HepG2 (cell line): Measurements from ENCODE around the gene KIAA0232. TPM values are rescaled to one million over a fixed set of nuclear protein-coding genes. Genes with fewer than 3 reads are reported as not detected.

Experiments
- ATAC-seq: fragments of 200-7000 bp; cut with Tn5 transposase; 3 replicates; pipeline ENCODE4 v1.9.1; 2020; ENCODE audit warnings: mild to moderate bottlenecking, moderate library complexity
- BruUV-seq: library from RNA; stranded (reverse); fragments of 400-500 nt; replicated peaks from 2 replicates; lab custom pipeline; 2021; lab: Mats Ljungman, UMichigan
- CTCF ChIA-PET: fragments of 300-600 bp; formaldehyde crosslinking; extraction: SDS; loops from one replicate; lab custom pipeline; 2021; ENCODE audit warnings: low total read pairs, inconsistent platforms, low intra/inter-chr PET ratio; lab: Yijun Ruan, JAX
- POLR2A ChIA-PET: fragments of 350-600 bp; sonication (Branson Sonifier 250); formaldehyde crosslinking; loops from one replicate; lab custom pipeline; 2020; ENCODE audit warnings: antibody characterized with exemption, inconsistent platforms; lab: Yijun Ruan, JAX
- DNase-seq: peaks from one replicate; pipeline ENCODE4 v3.0.0-alpha.2; 2015; ENCODE audit warnings: low spot score
- FAIRE-seq: peaks from 3 replicates; lab custom pipeline; 2011; peaks lifted over from hg19 to GRCh38; lab: Jason Lieb, UNC
- H2AFZ ChIP-seq: one replicate; pipeline ENCODE4 v1.6.1; 2011; ENCODE audit warnings: low read length, inconsistent platforms
- H3K27ac ChIP-seq: fragments of 300-600 bp; 3 replicates; pipeline ENCODE4 v1.8.0; 2011; ENCODE audit warnings: mixed run types, mild to moderate bottlenecking, mixed read lengths, low read length, inconsistent platforms; ENCODE audit not compliant: insufficient read depth; ENCODE audit errors: extremely low read length
- H3K27me3 ChIP-seq, 2 experiments: fragments of 200-600 bp in 1 of 2; 2 replicates in 1 of 2; 3 replicates in 1 of 2; pipeline versions ENCODE4 v1.6.0 to v1.8.0; 2011; ENCODE audit warnings: low read length in 2 of 2, mild to moderate bottlenecking in 2 of 2, moderate library complexity in 2 of 2, inconsistent platforms in 1 of 2; ENCODE audit not compliant: insufficient read depth in 2 of 2, control insufficient read depth in 1 of 2
- H3K36me3 ChIP-seq, 2 experiments: fragments of 200-600 bp in 1 of 2; replicated peaks in 1 of 2; 2 replicates in 1 of 2; 3 replicates in 1 of 2; pipeline versions ENCODE4 v1.5.1 to v1.8.0; 2011; ENCODE audit warnings: low read length in 2 of 2, inconsistent platforms in 1 of 2; ENCODE audit not compliant: insufficient read depth in 2 of 2, control insufficient read depth in 1 of 2
- H3K4me1 ChIP-seq: 2 replicates; pipeline ENCODE4 v1.5.1; 2012; ENCODE audit warnings: low read length, inconsistent platforms; ENCODE audit not compliant: insufficient read depth
- H3K4me2 ChIP-seq: 2 replicates; pipeline ENCODE4 v1.6.0; 2011; ENCODE audit warnings: low read depth, low read length, inconsistent platforms
- H3K4me3 ChIP-seq, 3 experiments: fragments of 200-600 bp in 1 of 3; sonication (generic), shearing (Covaris generic) in 1 of 3; replicated peaks in 1 of 3; 2 replicates each; pipeline ENCODE4 v1.5.1; 2011 to 2016; ENCODE audit warnings: low read length in 3 of 3, inconsistent platforms in 2 of 3, low read depth in 2 of 3, mild to moderate bottlenecking in 2 of 3, control low read depth in 1 of 3, mixed read lengths in 1 of 3; ENCODE audit not compliant: insufficient read depth in 1 of 3
- H3K79me2 ChIP-seq: one replicate; pipeline ENCODE4 v1.6.1; 2011; ENCODE audit warnings: low read length, inconsistent platforms; ENCODE audit not compliant: insufficient read depth
- H3K9ac ChIP-seq: 2 replicates; pipeline ENCODE4 v1.6.0; 2011; ENCODE audit warnings: mild to moderate bottlenecking, low read depth, low read length, inconsistent platforms; ENCODE audit not compliant: insufficient read depth
- H3K9me3 ChIP-seq: 2 replicates; pipeline ENCODE4 v1.5.1; 2012; ENCODE audit warnings: mild to moderate bottlenecking, low read length
- H4K20me1 ChIP-seq: 2 replicates; pipeline ENCODE4 v1.6.0; 2011; ENCODE audit warnings: inconsistent platforms, mild to moderate bottlenecking, low read length, moderate library complexity; ENCODE audit not compliant: insufficient read depth
- AGO2 ChIP-seq: fragments of 200-400 bp; formaldehyde crosslinking; optimal IDR thresholded peaks from 2 replicates; pipeline ENCODE3; 2017; ENCODE audit warnings: mild to moderate bottlenecking, low read depth, low read length, moderate library complexity
- BHLHE40 ChIP-seq: IDR thresholded peaks from 2 replicates; pipeline ENCODE4 v1.6.1; 2011; ENCODE audit warnings: low read length, improper control_type of control experiment
- KAT2B ChIP-seq: fragments of 150-350 bp; IDR thresholded peaks from 2 replicates; pipeline ENCODE4 v1.6.1; 2014; ENCODE audit warnings: low read depth, low read length, borderline replicate concordance
- MYPOP ChIP-seq: sonication (generic); formaldehyde crosslinking; IDR thresholded peaks from 2 replicates; pipeline ENCODE4 v1.8.1; 2023; ENCODE audit warnings: mild to moderate bottlenecking, moderate library complexity, missing genetic modification reagents
- NR2F2 ChIP-seq: IDR thresholded peaks from 2 replicates; pipeline ENCODE4 v1.6.1; 2012; ENCODE audit warnings: low read depth, inconsistent platforms, borderline replicate concordance
- PHF21A ChIP-seq: sonication (generic); formaldehyde crosslinking; IDR thresholded peaks from 2 replicates; pipeline ENCODE4 v1.5.0; 2020; ENCODE audit warnings: mild to moderate bottlenecking, missing genetic modification reagents
- RBM39 ChIP-seq: fragments of 200-400 bp; formaldehyde crosslinking; IDR thresholded peaks from one replicate; pipeline ENCODE4 v1.6.1; 2018; ENCODE audit warnings: antibody characterized with exemption, mild to moderate bottlenecking, low read depth, low read length; ENCODE audit not compliant: poor library complexity, severe bottlenecking
- THAP7 ChIP-seq: sonication (generic); formaldehyde crosslinking; IDR thresholded peaks from 2 replicates; pipeline ENCODE4 v1.8.1; 2023; ENCODE audit warnings: mild to moderate bottlenecking, missing genetic modification reagents
- ZNF616 ChIP-seq: sonication (generic); formaldehyde crosslinking; IDR thresholded peaks from 2 replicates; pipeline ENCODE4 v1.5.0; 2020; ENCODE audit warnings: low read depth, mild to moderate bottlenecking, missing genetic modification reagents
- ZNF687 ChIP-seq: sonication (generic); formaldehyde crosslinking; IDR thresholded peaks from 2 replicates; pipeline ENCODE4 v1.5.1; 2020; ENCODE audit warnings: mild to moderate bottlenecking, missing genetic modification reagents, moderate library complexity
- ZNF790 ChIP-seq: sonication (generic); formaldehyde crosslinking; IDR thresholded peaks from 2 replicates; pipeline ENCODE4 v1.8.0; 2022; ENCODE audit warnings: missing genetic modification reagents, mild to moderate bottlenecking, borderline replicate concordance
- WGBS: methylation state at CpG from one replicate; pipeline ENCODE4 v1.1.6; 2017; ENCODE audit warnings: low lambda C conversion rate; 5-methylcytosine and 5-hydroxymethylcytosine counted together
- in situ Hi-C: cut with HindIII; loops from 2 replicates; pipeline ENCODE4 v1.10.0; 2017; ENCODE audit warnings: low pct_unique_long_range_greater_than_20kb; ENCODE audit not compliant: extremely low pct_ligation_motif_present
- intact Hi-C: fragments of 100-400 bp; cut with micrococcal nuclease; formaldehyde crosslinking; loops from one replicate; pipeline ENCODE4 v1.10.0; 2022; ENCODE audit not compliant: unreplicated experiment
- polyA plus RNA-seq, 8 experiments: library from polyadenylated mRNA; depleted of rRNA in 3 of 8; stranded (reverse) in 7 of 8; unstranded in 1 of 8; fragments of >200 nt; fragmentation: Illumina TruSeq in 4 of 8; extraction: Trizol in 4 of 8; gene quantifications; 2 replicates each; pipeline versions ENCODE4 v1.2.1 to v1.2.3, GENCODE V29; 2011 to 2016; ENCODE audit warnings: low read depth in 4 of 8, missing spikeins in 1 of 8, mixed read lengths in 1 of 8; ENCODE audit not compliant: insufficient read depth in 1 of 8
- total RNA-seq, 5 experiments: library from RNA; depleted of rRNA; stranded (reverse); fragments of >200 nt; fragmentation: Illumina TruSeq; extraction: Trizol; gene quantifications; 2 replicates each; pipeline ENCODE4 v1.2.3, GENCODE V29; 2016; ENCODE audit warnings: low read depth in 1 of 5

The KIAA0232 gene
- total and polyA plus RNA-seq, 2 of the 13 experiments (the other 11 are each of a cell fraction or from before 2014, with no cell fraction given), result 7.8 to 17.1 TPM

- intact Hi-C loops (no loop called here), in situ Hi-C loops (no loop called here)
- Histone ChIP-seq H3K9ac (no peak overlapping the region), H3K9me3 (peaks cover 11% of the 10 kb centered on the region), H3K36me3 (no peaks in the 10 kb centered on the region), H3K27me3 (no peaks in the 10 kb centered on the region), H3K27ac (no peak overlapping the region), H4K20me1 (no peaks in the 10 kb centered on the region), H3K4me3 (no peak overlapping the region), H3K4me2 (no peak overlapping the region), H3K79me2 (no peaks in the 10 kb centered on the region), H3K4me1 (peaks cover 30% of the 10 kb centered on the region), H2AFZ (no peak overlapping the region)
- WGBS, result 97% methylated on average over 19 of the region's 37 CpGs
- ATAC-seq (no peak), DNase-seq (no peak), FAIRE-seq (no peak)
- no TSS peak for BruUV-seq
- peak; percentile 25 for TF ChIP-seq RBM39
- TF ChIP-seq AGO2, result peak; percentile 78
- no peak for TF ChIP-seq KAT2B
- CTCF ChIA-PET, result no interaction called here
- POLR2A ChIA-PET, result no interaction called here
Observed at GRCh38 chr4:6889101-6889735, 106.7 kb downstream of the KIAA0232 start.

GRCh38 chr4:6889736-6890324 lies 107.3 kb downstream of the KIAA0232 start:
- intact Hi-C loops, result loop anchor here (5.0 kb wide), 1 partner anchor 37 kb away; no protein-coding TSS in a partner anchor
- BruUV-seq, result no TSS peak
- TF ChIP-seq BHLHE40 (no peak), NR2F2 (no peak), ZNF687 (CRISPR knock-in tag) (peak; percentile 21; the same call in 1 of the 2 replicates), MYPOP (CRISPR knock-in tag) (no peak), THAP7 (CRISPR knock-in tag) (no peak), PHF21A (CRISPR knock-in tag) (no peak), ZNF790 (CRISPR knock-in tag) (no peak), ZNF616 (CRISPR knock-in tag) (no peak)
- peaks cover 36% of the 10 kb centered on the region for H3K4me1 ChIP-seq
- H3K9me3 ChIP-seq, result peaks cover 11% of the 10 kb centered on the region
- 93% methylated on average over 10 of the region's 15 CpGs for WGBS
- H3K9ac ChIP-seq, result no peak overlapping the region
- in situ Hi-C loops, result no loop called here
- ChIA-PET POLR2A (no interaction called here), CTCF (no interaction called here)
- FAIRE-seq, result no peak
- H3K4me3 ChIP-seq, result no peak overlapping the region
- DNase-seq, result no peak
- H3K4me2 ChIP-seq, result no peak overlapping the region
- H3K27me3 ChIP-seq, result no peaks in the 10 kb centered on the region
- H2AFZ ChIP-seq, result no peak overlapping the region
- no peaks in the 10 kb centered on the region for H3K79me2 ChIP-seq
- H3K27ac ChIP-seq, result no peak overlapping the region
- no peaks in the 10 kb centered on the region for H3K36me3 ChIP-seq
- no peaks in the 10 kb centered on the region for H4K20me1 ChIP-seq
- ATAC-seq, result no peak
